GM10266 (cell line): ENCODE results near the gene CNTN5.

ENCODE experiments used
- DNase-seq: peaks from one replicate; pipeline ENCODE4 v3.0.0; 2012; ENCODE audit errors: extremely low spot score
- TF ChIP-seq, protein P1 (sequence below): IDR thresholded peaks from 2 replicates; pipeline ENCODE4 v1.5.1; 2012; ENCODE audit warnings: mild to moderate bottlenecking, low read depth; ENCODE audit not compliant: control insufficient read depth, insufficient read depth; ENCODE audit errors: missing control alignments

The CNTN5 gene

GRCh38 chr11:100316952-100317351, 1296.2 kb downstream of the CNTN5 start:
- no peak for DNase-seq
- TF ChIP-seq, protein P1, sequence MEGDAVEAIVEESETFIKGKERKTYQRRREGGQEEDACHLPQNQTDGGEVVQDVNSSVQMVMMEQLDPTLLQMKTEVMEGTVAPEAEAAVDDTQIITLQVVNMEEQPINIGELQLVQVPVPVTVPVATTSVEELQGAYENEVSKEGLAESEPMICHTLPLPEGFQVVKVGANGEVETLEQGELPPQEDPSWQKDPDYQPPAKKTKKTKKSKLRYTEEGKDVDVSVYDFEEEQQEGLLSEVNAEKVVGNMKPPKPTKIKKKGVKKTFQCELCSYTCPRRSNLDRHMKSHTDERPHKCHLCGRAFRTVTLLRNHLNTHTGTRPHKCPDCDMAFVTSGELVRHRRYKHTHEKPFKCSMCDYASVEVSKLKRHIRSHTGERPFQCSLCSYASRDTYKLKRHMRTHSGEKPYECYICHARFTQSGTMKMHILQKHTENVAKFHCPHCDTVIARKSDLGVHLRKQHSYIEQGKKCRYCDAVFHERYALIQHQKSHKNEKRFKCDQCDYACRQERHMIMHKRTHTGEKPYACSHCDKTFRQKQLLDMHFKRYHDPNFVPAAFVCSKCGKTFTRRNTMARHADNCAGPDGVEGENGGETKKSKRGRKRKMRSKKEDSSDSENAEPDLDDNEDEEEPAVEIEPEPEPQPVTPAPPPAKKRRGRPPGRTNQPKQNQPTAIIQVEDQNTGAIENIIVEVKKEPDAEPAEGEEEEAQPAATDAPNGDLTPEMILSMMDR, result no peak

- no peak for DNase-seq
- TF ChIP-seq, protein P1, result no peak
Measured at GRCh38 chr11:100319691-100320090, 1298.9 kb downstream of the CNTN5 start.

- DNase-seq, result no peak
- TF ChIP-seq, protein P1, result no peak
Measured at GRCh38 chr11:100328626-100329340, 1308.0 kb downstream of the CNTN5 start.

- TF ChIP-seq, protein P1, result no peak
- no peak for DNase-seq
Measured at GRCh38 chr11:100329352-100329751, 1308.6 kb downstream of the CNTN5 start.

GRCh38 chr11:100336873-100337272, 1316.1 kb downstream of the CNTN5 start:
- no peak for DNase-seq
- TF ChIP-seq, protein P1, result no peak

DNA sequence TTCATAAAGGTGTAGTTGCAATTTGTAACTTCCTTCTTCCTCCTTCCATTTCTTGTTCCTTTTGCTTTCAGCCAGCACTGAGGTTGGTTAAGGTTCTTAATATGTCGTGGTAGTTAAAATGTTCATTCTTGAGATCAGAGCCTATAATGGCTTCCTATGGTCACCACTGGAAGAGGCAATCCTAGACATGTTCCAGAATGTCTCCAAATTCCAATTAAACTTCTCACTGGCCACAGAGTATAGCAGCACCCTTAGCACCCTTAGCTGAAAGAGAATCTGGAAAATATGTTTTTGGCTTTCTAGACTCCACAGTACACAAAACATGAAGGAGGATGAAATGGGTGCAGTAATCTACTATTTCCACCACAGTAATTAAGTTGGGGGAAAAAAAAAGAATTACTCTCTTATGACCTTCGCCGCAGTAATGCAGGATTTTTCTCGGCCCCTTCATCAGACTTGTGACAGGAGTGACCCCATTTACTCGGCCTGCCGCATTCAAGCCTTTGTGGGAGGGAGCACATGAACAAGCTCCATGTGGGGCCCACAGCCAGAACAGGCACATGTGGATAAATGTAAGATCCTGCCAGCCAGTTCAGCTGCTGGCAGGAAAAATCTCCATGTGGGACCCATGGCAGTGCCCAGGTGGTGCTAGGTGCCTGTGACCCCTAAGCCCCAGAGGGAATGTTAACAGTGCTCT, 1317.5 kb downstream of the CNTN5 start:
- no peak for DNase-seq
- TF ChIP-seq, protein P1, result no peak
